ENCODE measurements around the gene SH3BP5. TPM values are rescaled to one million over a fixed set of nuclear protein-coding genes. Genes with fewer than 3 reads are reported as not detected.

Gene SH3BP5
- total RNA-seq, 1 experiment from 2014 or later = 20.3 TPM

- TF ChIP-seq CTCF (conservative IDR thresholded peaks at IDR 0.05; ENCODE audit: low read depth, low read length) = no peak
- no peak for TF ChIP-seq EZH2 (IDR thresholded peaks at IDR 0.05; ENCODE audit: borderline replicate concordance, low read depth, low read length, poor library complexity, severe bottlenecking)
- Histone ChIP-seq H3K36me3 (ENCODE audit: insufficient read depth, low read length, poor library complexity, severe bottlenecking) (no peaks in the 10 kb centered on the region), H3K9me3 (ENCODE audit: low read depth, low read length, poor library complexity, severe bottlenecking) (no peaks in the 10 kb centered on the region), H3K4me3 (ENCODE audit: low read depth, low read length, poor library complexity, severe bottlenecking) (no peak overlapping the region), H3K27me3 (replicated peaks; ENCODE audit: insufficient read depth, low read depth, low read length, poor library complexity) (no peaks in the 10 kb centered on the region), H3K27ac (ENCODE audit: low read depth, low read length, poor library complexity, severe bottlenecking) (no peak overlapping the region), H3K4me1 (ENCODE audit: insufficient read depth, low read length, poor library complexity, severe bottlenecking) (peaks cover 57% of the 10 kb centered on the region)
- no peak for DNase-seq (ENCODE audit: low spot score)
- BruUV-seq (replicated peaks) = no TSS peak
- CTCF ChIA-PET = no interaction called here
- POLR2A ChIA-PET (ENCODE audit: low non-redundant PET) = no interaction called here
- intact Hi-C loops (cut with micrococcal nuclease; ENCODE audit: unreplicated experiment) = no loop called here
These were observed 5.7 kb downstream of the SH3BP5 start for GRCh38 chr3:15326673-15327072.

GRCh38 chr3:15326037-15326436, 6.3 kb downstream of the SH3BP5 start:
- H3K27ac ChIP-seq (ENCODE audit: low read depth, low read length, poor library complexity, severe bottlenecking) = no peak overlapping the region
- H3K9me3 ChIP-seq (ENCODE audit: low read depth, low read length, poor library complexity, severe bottlenecking) = no peaks in the 10 kb centered on the region
- H3K27me3 ChIP-seq (replicated peaks; ENCODE audit: insufficient read depth, low read depth, low read length, poor library complexity) = no peaks in the 10 kb centered on the region
- TF ChIP-seq CTCF (conservative IDR thresholded peaks at IDR 0.05; ENCODE audit: low read depth, low read length) = no peak
- no peak for TF ChIP-seq EZH2 (IDR thresholded peaks at IDR 0.05; ENCODE audit: borderline replicate concordance, low read depth, low read length, poor library complexity, severe bottlenecking)
- no peak for DNase-seq (ENCODE audit: low spot score)
- POLR2A ChIA-PET (ENCODE audit: low non-redundant PET) = no interaction called here
- H3K4me1 ChIP-seq (ENCODE audit: insufficient read depth, low read length, poor library complexity, severe bottlenecking) = peaks cover 55% of the 10 kb centered on the region
- CTCF ChIA-PET = no interaction called here
- intact Hi-C loops (cut with micrococcal nuclease; ENCODE audit: unreplicated experiment) = no loop called here
- no peaks in the 10 kb centered on the region for H3K36me3 ChIP-seq (ENCODE audit: insufficient read depth, low read length, poor library complexity, severe bottlenecking)
- BruUV-seq (replicated peaks) = no TSS peak
- H3K4me3 ChIP-seq (ENCODE audit: low read depth, low read length, poor library complexity, severe bottlenecking) = no peak overlapping the region

GRCh38 chr3:15325228-15325627, 7.2 kb downstream of the SH3BP5 start:
- ChIA-PET POLR2A (ENCODE audit: low non-redundant PET) (interaction anchor here (0.6 kb wide), 1 partner anchor 165 kb away, joined by 3 read pairs; no protein-coding TSS in a partner anchor), CTCF (no interaction called here)
- Histone ChIP-seq H3K9me3 (ENCODE audit: low read depth, low read length, poor library complexity, severe bottlenecking) (no peaks in the 10 kb centered on the region), H3K27ac (ENCODE audit: low read depth, low read length, poor library complexity, severe bottlenecking) (no peak overlapping the region), H3K4me3 (ENCODE audit: low read depth, low read length, poor library complexity, severe bottlenecking) (no peak overlapping the region), H3K27me3 (replicated peaks; ENCODE audit: insufficient read depth, low read depth, low read length, poor library complexity) (no peaks in the 10 kb centered on the region), H3K36me3 (ENCODE audit: insufficient read depth, low read length, poor library complexity, severe bottlenecking) (no peaks in the 10 kb centered on the region), H3K4me1 (ENCODE audit: insufficient read depth, low read length, poor library complexity, severe bottlenecking) (peaks cover 53% of the 10 kb centered on the region)
- DNase-seq (ENCODE audit: low spot score) = no peak
- TF ChIP-seq EZH2 (IDR thresholded peaks at IDR 0.05; ENCODE audit: borderline replicate concordance, low read depth, low read length, poor library complexity, severe bottlenecking) (no peak), CTCF (conservative IDR thresholded peaks at IDR 0.05; ENCODE audit: low read depth, low read length) (no peak)
- intact Hi-C loops (cut with micrococcal nuclease; ENCODE audit: unreplicated experiment) = no loop called here
- BruUV-seq (replicated peaks) = no TSS peak
